OCI-LY1 (cell line): ENCODE results near the gene RABGAP1.

ENCODE experiments used
- H2AFZ ChIP-seq: fragments of 200-600 bp; sonication (generic), shearing (Covaris generic); 2 replicates; pipeline ENCODE4 v1.6.0; 2014; ENCODE audit warnings: antibody characterized with exemption, mild to moderate bottlenecking, low read length
- H3F3A ChIP-seq: fragments of 200-600 bp; sonication (generic), shearing (Covaris generic); 2 replicates; pipeline ENCODE4 v1.6.0; 2014; ENCODE audit warnings: mild to moderate bottlenecking, antibody characterized with exemption, low read length, moderate library complexity; ENCODE audit not compliant: insufficient read depth
- H3K27ac ChIP-seq: fragments of 200-600 bp; sonication (generic); 2 replicates; pipeline ENCODE4 v1.5.1; 2014; ENCODE audit warnings: low read length, mixed run types, mild to moderate bottlenecking, low read depth; ENCODE audit not compliant: poor library complexity, severe bottlenecking
- H3K27me3 ChIP-seq: fragments of 200-600 bp; sonication (generic); 2 replicates; pipeline ENCODE4 v1.6.0; 2014; ENCODE audit warnings: antibody characterized with exemption, mild to moderate bottlenecking, low read length, moderate library complexity; ENCODE audit not compliant: insufficient read depth
- H3K36me3 ChIP-seq: fragments of 200-600 bp; sonication (generic); 2 replicates; pipeline ENCODE4 v1.6.1; 2014; ENCODE audit warnings: mild to moderate bottlenecking, antibody characterized with exemption, low read length, moderate library complexity, mixed read lengths; ENCODE audit not compliant: insufficient read depth
- H3K4me1 ChIP-seq: fragments of 200-600 bp; sonication (generic); 2 replicates; pipeline ENCODE4 v1.5.1; 2014; ENCODE audit warnings: mild to moderate bottlenecking, low read length, moderate library complexity; ENCODE audit not compliant: insufficient read depth, severe bottlenecking
- H3K4me2 ChIP-seq: fragments of 200-600 bp; sonication (generic), shearing (Covaris generic); 2 replicates; pipeline ENCODE4 v1.6.1; 2014; ENCODE audit warnings: low read length
- H3K4me3 ChIP-seq: fragments of 200-600 bp; sonication (generic); 2 replicates; pipeline ENCODE4 v1.5.1; 2014; ENCODE audit warnings: low read length, low read depth, mild to moderate bottlenecking, mixed read lengths; ENCODE audit not compliant: poor library complexity, severe bottlenecking
- H3K79me2 ChIP-seq: fragments of 200-600 bp; shearing (Covaris generic); 2 replicates; pipeline ENCODE4 v1.6.1; 2016; ENCODE audit warnings: mixed run types, low read length, mixed read lengths; ENCODE audit not compliant: insufficient read depth
- H3K9ac ChIP-seq: fragments of 200-600 bp; sonication (generic), shearing (Covaris generic); 2 replicates; pipeline ENCODE4 v1.6.1; 2014; ENCODE audit warnings: mild to moderate bottlenecking, low read length, mixed read lengths
- H3K9me2 ChIP-seq: fragments of 200-600 bp; sonication (generic), shearing (Covaris generic); 2 replicates; pipeline ENCODE4 v1.6.1; 2014; ENCODE audit warnings: low read depth, mild to moderate bottlenecking, low read length, mixed read lengths
- H3K9me3 ChIP-seq: fragments of 200-600 bp; shearing (Covaris generic); 2 replicates; pipeline ENCODE4 v1.6.1; 2014; ENCODE audit warnings: low read length, mixed read lengths
- H4K20me1 ChIP-seq: fragments of 200-600 bp; sonication (generic), shearing (Covaris generic); 2 replicates; pipeline ENCODE4 v1.6.0; 2016; ENCODE audit warnings: mild to moderate bottlenecking, low read length; ENCODE audit not compliant: insufficient read depth
- EZH2 ChIP-seq: fragments of 200-600 bp; sonication (generic), shearing (Covaris generic); IDR thresholded peaks from 2 replicates; pipeline ENCODE4 v1.8.0; 2017; ENCODE audit warnings: borderline replicate concordance, mixed run types, mild to moderate bottlenecking, antibody characterized with exemption, low read length, moderate library complexity, mixed read lengths
- TF ChIP-seq, protein P1 (sequence below): fragments of 200-600 bp; sonication (generic), shearing (Covaris generic); IDR thresholded peaks from 2 replicates; pipeline ENCODE4 v1.5.1; 2017; ENCODE audit warnings: mild to moderate bottlenecking, antibody characterized with exemption, low read length, moderate library complexity, mixed read lengths

The RABGAP1 gene

DNA sequence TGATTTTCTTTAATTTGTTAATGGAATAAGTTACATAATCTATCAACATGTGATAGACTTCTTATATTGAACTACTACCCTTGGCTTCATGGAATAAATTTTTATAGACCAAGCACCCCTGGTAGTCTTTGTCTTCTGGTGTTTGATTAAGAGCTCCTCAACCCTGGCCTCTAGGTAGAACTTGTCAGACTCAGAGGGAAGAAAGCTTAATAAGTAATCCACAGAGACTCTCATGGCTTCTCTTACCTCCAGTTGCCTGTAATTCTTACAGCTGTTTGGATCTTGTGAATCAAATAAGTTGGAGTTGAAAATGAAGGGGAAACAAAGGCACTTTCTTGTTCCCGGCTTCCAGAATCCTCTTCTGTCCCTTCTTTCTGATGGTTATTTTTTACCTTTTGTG lies 85.6 kb downstream of the RABGAP1 start:
- H3K79me2 ChIP-seq, result no peaks in the 10 kb centered on the region
- no peak overlapping the region for H3K27ac ChIP-seq
- no peaks in the 10 kb centered on the region for H3K9me2 ChIP-seq
- no peak overlapping the region for H2AFZ ChIP-seq
- TF ChIP-seq EZH2, result no peak
- TF ChIP-seq, protein P1, sequence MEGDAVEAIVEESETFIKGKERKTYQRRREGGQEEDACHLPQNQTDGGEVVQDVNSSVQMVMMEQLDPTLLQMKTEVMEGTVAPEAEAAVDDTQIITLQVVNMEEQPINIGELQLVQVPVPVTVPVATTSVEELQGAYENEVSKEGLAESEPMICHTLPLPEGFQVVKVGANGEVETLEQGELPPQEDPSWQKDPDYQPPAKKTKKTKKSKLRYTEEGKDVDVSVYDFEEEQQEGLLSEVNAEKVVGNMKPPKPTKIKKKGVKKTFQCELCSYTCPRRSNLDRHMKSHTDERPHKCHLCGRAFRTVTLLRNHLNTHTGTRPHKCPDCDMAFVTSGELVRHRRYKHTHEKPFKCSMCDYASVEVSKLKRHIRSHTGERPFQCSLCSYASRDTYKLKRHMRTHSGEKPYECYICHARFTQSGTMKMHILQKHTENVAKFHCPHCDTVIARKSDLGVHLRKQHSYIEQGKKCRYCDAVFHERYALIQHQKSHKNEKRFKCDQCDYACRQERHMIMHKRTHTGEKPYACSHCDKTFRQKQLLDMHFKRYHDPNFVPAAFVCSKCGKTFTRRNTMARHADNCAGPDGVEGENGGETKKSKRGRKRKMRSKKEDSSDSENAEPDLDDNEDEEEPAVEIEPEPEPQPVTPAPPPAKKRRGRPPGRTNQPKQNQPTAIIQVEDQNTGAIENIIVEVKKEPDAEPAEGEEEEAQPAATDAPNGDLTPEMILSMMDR, result no peak
- H3K27me3 ChIP-seq, result no peaks in the 10 kb centered on the region
- H3K4me1 ChIP-seq, result peaks cover 8% of the 10 kb centered on the region
- H3K4me2 ChIP-seq, result no peak overlapping the region
- H4K20me1 ChIP-seq, result no peaks in the 10 kb centered on the region
- no peaks in the 10 kb centered on the region for H3F3A ChIP-seq
- no peaks in the 10 kb centered on the region for H3K9me3 ChIP-seq
- peaks cover 33% of the 10 kb centered on the region; the same call in 1 of the 2 replicates for H3K36me3 ChIP-seq
- no peak overlapping the region for H3K4me3 ChIP-seq
- H3K9ac ChIP-seq, result no peak overlapping the region

- H3F3A ChIP-seq, result no peaks in the 10 kb centered on the region
- no peak overlapping the region for H2AFZ ChIP-seq
- no peaks in the 10 kb centered on the region for H4K20me1 ChIP-seq
- H3K27me3 ChIP-seq, result no peaks in the 10 kb centered on the region
- H3K4me1 ChIP-seq, result peaks cover 8% of the 10 kb centered on the region
- TF ChIP-seq, protein P1, result no peak
- TF ChIP-seq EZH2, result no peak
- no peak overlapping the region for H3K4me3 ChIP-seq
- H3K36me3 ChIP-seq, result peaks cover 27% of the 10 kb centered on the region; the same call in 1 of the 2 replicates
- H3K9me2 ChIP-seq, result no peaks in the 10 kb centered on the region
- no peaks in the 10 kb centered on the region for H3K79me2 ChIP-seq
- no peak overlapping the region for H3K27ac ChIP-seq
- H3K4me2 ChIP-seq, result no peak overlapping the region
- no peak overlapping the region for H3K9ac ChIP-seq
- H3K9me3 ChIP-seq, result no peaks in the 10 kb centered on the region
Measured at GRCh38 chr9:123027517-123027916, 86.7 kb downstream of the RABGAP1 start.

DNA sequence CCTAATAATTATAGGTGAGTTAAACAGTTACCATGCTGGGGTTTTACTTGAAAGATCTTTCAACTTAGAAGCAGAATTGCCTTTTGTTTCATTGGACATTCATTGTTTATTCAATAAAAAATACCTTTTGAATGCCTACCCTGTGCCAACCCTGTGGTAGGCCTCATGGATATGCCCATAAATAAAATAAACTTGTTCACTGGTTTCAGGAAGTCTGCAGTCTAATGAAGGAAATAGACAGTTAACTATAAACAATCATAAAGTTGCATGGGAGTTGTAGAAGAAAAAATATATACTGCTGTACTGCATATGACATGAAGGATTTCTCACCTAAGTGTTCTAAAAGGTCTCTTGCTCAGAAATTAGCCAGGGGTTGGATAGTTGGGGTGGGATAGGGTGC lies 87.3 kb downstream of the RABGAP1 start:
- no peak overlapping the region for H3K27ac ChIP-seq
- H3K4me2 ChIP-seq, result no peak overlapping the region
- H3K9me2 ChIP-seq, result no peaks in the 10 kb centered on the region
- H3F3A ChIP-seq, result no peaks in the 10 kb centered on the region
- H3K36me3 ChIP-seq, result peaks cover 22% of the 10 kb centered on the region; the same call in 1 of the 2 replicates
- H3K4me1 ChIP-seq, result peaks cover 8% of the 10 kb centered on the region
- no peak overlapping the region for H3K4me3 ChIP-seq
- no peaks in the 10 kb centered on the region for H3K9me3 ChIP-seq
- no peaks in the 10 kb centered on the region for H3K27me3 ChIP-seq
- TF ChIP-seq, protein P1, result no peak
- no peak for TF ChIP-seq EZH2
- no peaks in the 10 kb centered on the region for H4K20me1 ChIP-seq
- no peak overlapping the region for H3K9ac ChIP-seq
- no peaks in the 10 kb centered on the region for H3K79me2 ChIP-seq
- H2AFZ ChIP-seq, result no peak overlapping the region
